ENCODE data around the gene CASZ1.

Gene CASZ1

GRCh38 chr1:10688409-10688786 is 108.0 kb downstream of the CASZ1 start:
- DNase-seq, result no peak

GRCh38 chr1:10687782-10688408 is 108.6 kb downstream of the CASZ1 start:
- DNase-seq, result no peak

GRCh38 chr1:10687251-10687651 is 109.2 kb downstream of the CASZ1 start:
- no peak for DNase-seq

- DNase-seq, result no peak
Measured at GRCh38 chr1:10686404-10687040, 109.9 kb downstream of the CASZ1 start.

- no peak for DNase-seq
Measured at GRCh38 chr1:10685808-10686403, 110.5 kb downstream of the CASZ1 start.

- no peak for DNase-seq
Measured at GRCh38 chr1:10685196-10685807, 111.1 kb downstream of the CASZ1 start.

- no peak for DNase-seq
Measured at GRCh38 chr1:10684221-10684620, 112.2 kb downstream of the CASZ1 start.

- no peak for DNase-seq
Measured at GRCh38 chr1:10682449-10683309, 113.8 kb downstream of the CASZ1 start.

GRCh38 chr1:10682108-10682445 is 114.4 kb downstream of the CASZ1 start:
- DNase-seq, result no peak

GRCh38 chr1:10681296-10682107 is 114.9 kb downstream of the CASZ1 start:
- no peak for DNase-seq

GRCh38 chr1:10680487-10680886 is 116.0 kb downstream of the CASZ1 start:
- no peak for DNase-seq

- DNase-seq, result no peak
Measured at GRCh38 chr1:10679496-10680220, 116.8 kb downstream of the CASZ1 start.

GRCh38 chr1:10678852-10679251 is 117.6 kb downstream of the CASZ1 start:
- no peak for DNase-seq

- DNase-seq, result no peak
Measured at GRCh38 chr1:10678402-10678801, 118.0 kb downstream of the CASZ1 start.

GRCh38 chr1:10677491-10678391 is 118.7 kb downstream of the CASZ1 start:
- no peak for DNase-seq

GRCh38 chr1:10676963-10677362 is 119.5 kb downstream of the CASZ1 start:
- no peak for DNase-seq

- no peak for DNase-seq
Measured at GRCh38 chr1:10675813-10676212, 120.6 kb downstream of the CASZ1 start.

- peak in 2 of 56 donors; percentile 10 to 11 for DNase-seq
Measured at GRCh38 chr1:10674700-10675609, 121.5 kb downstream of the CASZ1 start.
